B cell (primary cell): ENCODE results near the gene KIF17. TPM values are rescaled to one million over a fixed set of nuclear protein-coding genes. Genes with fewer than 3 reads are reported as not detected.
A peak's percentile ranks its signal among the peaks of the same experiment; 100 is the strongest.

Experiments used
- ATAC-seq: fragments of 200-7000 bp; cut with Tn5 transposase; one replicate; pipeline ENCODE4 v1.10.0; 2021; ENCODE audit warnings: low read depth, mild to moderate bottlenecking, moderate number of reproducible peaks, moderate library complexity
- CTCF ChIA-PET: fragments of 350-600 bp; sonication (Branson Sonifier 250); formaldehyde crosslinking; loops from one replicate; lab custom pipeline; 2021; ENCODE audit warnings: antibody characterized with exemption, inconsistent platforms; lab: Charles Lee
- POLR2A ChIA-PET: fragments of 350-600 bp; sonication (Branson Sonifier 250); formaldehyde crosslinking; loops from one replicate; lab custom pipeline; 2021; ENCODE audit warnings: antibody characterized with exemption; lab: Charles Lee
- DNase-seq: peaks from one replicate; pipeline ENCODE4 v3.0.0; 2013
- H2AFZ ChIP-seq: 2 replicates; pipeline ENCODE4 v1.6.1; 2012; ENCODE audit warnings: mild to moderate bottlenecking, low read depth, low read length; ENCODE audit not compliant: insufficient read depth, poor library complexity, severe bottlenecking
- H3K27ac ChIP-seq, 2 donors: 1 replicate in 1 of 2; 2 replicates in 1 of 2; pipeline ENCODE4 v1.5.1; 2012 to 2013; ENCODE audit warnings: low read length in 2 of 2, mild to moderate bottlenecking in 2 of 2, moderate library complexity in 1 of 2
- H3K27me3 ChIP-seq, 4 experiments: fragments of 200-600 bp in 1 of 4; sonication (generic) in 1 of 4; replicated peaks in 1 of 4; 1 replicate in 2 of 4; 2 replicates in 2 of 4; pipeline versions ENCODE4 v1.6.1 to v1.7.0; 2013 to 2016; ENCODE audit warnings: low read length in 3 of 4, mild to moderate bottlenecking in 2 of 4, mixed read lengths in 1 of 4, moderate library complexity in 1 of 4; ENCODE audit not compliant: insufficient read depth in 4 of 4, control insufficient read depth in 3 of 4; ENCODE audit errors: control extremely low read depth in 1 of 4
- H3K36me3 ChIP-seq, 2 experiments: replicated peaks in 1 of 2; 1 replicate in 1 of 2; 2 replicates in 1 of 2; pipeline versions ENCODE4 v1.6.1 to v1.7.1; 2013; ENCODE audit warnings: low read length in 1 of 2; ENCODE audit not compliant: insufficient read depth in 2 of 2, control insufficient read depth in 1 of 2; ENCODE audit errors: control extremely low read depth in 1 of 2, extremely low read depth in 1 of 2
- H3K4me1 ChIP-seq, 2 donors: fragments of 200-600 bp in 1 of 2; sonication (generic) in 1 of 2; 1 replicate in 1 of 2; 2 replicates in 1 of 2; pipeline versions ENCODE4 v1.5.1 to v1.6.1; 2013 to 2017; ENCODE audit warnings: low read length in 2 of 2; ENCODE audit not compliant: control insufficient read depth in 2 of 2, insufficient read depth in 2 of 2
- H3K4me2 ChIP-seq: replicated peaks from 2 replicates; pipeline ENCODE3; 2012; ENCODE audit warnings: mild to moderate bottlenecking, low read depth, low read length; ENCODE audit not compliant: poor library complexity, severe bottlenecking
- H3K4me3 ChIP-seq, 5 experiments: fragments of 200-600 bp in 1 of 5; sonication (generic) in 1 of 5; 1 replicate in 3 of 5; 2 replicates in 2 of 5; pipeline versions ENCODE4 v1.5.1 to v1.7.0; 2011 to 2016; ENCODE audit warnings: low read length in 4 of 5, mild to moderate bottlenecking in 4 of 5, low read depth in 2 of 5, control low read depth in 1 of 5, moderate library complexity in 1 of 5; ENCODE audit not compliant: insufficient read depth in 1 of 5; ENCODE audit errors: control extremely low read depth in 1 of 5, extremely low read depth in 1 of 5
- H3K79me2 ChIP-seq: fragments of 200-600 bp; sonication (generic); one replicate; pipeline ENCODE4 v1.6.0; 2016; ENCODE audit warnings: low read length; ENCODE audit not compliant: control insufficient read depth, insufficient read depth
- H3K9ac ChIP-seq: fragments of 200-600 bp; sonication (generic); 2 replicates; pipeline ENCODE4 v1.6.1; 2017; ENCODE audit warnings: mild to moderate bottlenecking, low read length, moderate library complexity
- H3K9me3 ChIP-seq, 3 donors: one replicate each; pipeline versions ENCODE4 v1.6.1 to v1.7.1; 2013; ENCODE audit warnings: low read length in 2 of 3; ENCODE audit not compliant: control insufficient read depth in 2 of 3, insufficient read depth in 1 of 3; ENCODE audit errors: control extremely low read depth in 1 of 3
- H4K20me1 ChIP-seq: 2 replicates; pipeline ENCODE4 v1.6.0; 2012; ENCODE audit warnings: mild to moderate bottlenecking, low read length; ENCODE audit not compliant: insufficient read depth, control insufficient read depth, poor library complexity, severe bottlenecking
- H3K27ac Mint-ChIP-seq: one replicate; pipeline ENCODE4 v1.8.0; 2021; ENCODE audit warnings: mixed read lengths
- H3K27me3 Mint-ChIP-seq: one replicate; pipeline ENCODE4 v1.8.0; 2021; ENCODE audit warnings: mixed read lengths
- H3K4me1 Mint-ChIP-seq: one replicate; pipeline ENCODE4 v1.8.0; 2021; ENCODE audit warnings: mixed read lengths
- H3K4me3 Mint-ChIP-seq: one replicate; pipeline ENCODE4 v1.8.0; 2021; ENCODE audit warnings: mixed read lengths
- H3K9me3 Mint-ChIP-seq: one replicate; pipeline ENCODE4 v1.8.0; 2022; ENCODE audit warnings: mixed read lengths; ENCODE audit not compliant: insufficient read depth
- EZH2 ChIP-seq: IDR thresholded peaks from 2 replicates; pipeline ENCODE4 v1.6.1; 2012; ENCODE audit warnings: borderline replicate concordance, low read depth, mild to moderate bottlenecking, moderate library complexity, low read length; ENCODE audit not compliant: insufficient read depth, poor library complexity, severe bottlenecking
- WGBS: methylation state at CpG from one replicate; pipeline ENCODE4 v1.1.5; 2013; ENCODE audit warnings: missing lambda C conversion rate; ENCODE audit not compliant: insufficient coverage; 5-methylcytosine and 5-hydroxymethylcytosine counted together
- intact Hi-C: fragments of 100-400 bp; cut with micrococcal nuclease; formaldehyde crosslinking; loops from one replicate; pipeline ENCODE4 v1.10.0; 2022
- polyA plus RNA-seq: library from polyadenylated mRNA; depleted of rRNA; stranded (reverse); fragments of >200 nt; gene quantifications from 2 replicates; pipeline ENCODE4 v1.2.3, GENCODE V29; 2012
- total RNA-seq, 2 donors: library from RNA; stranded (reverse); fragments of 120-200 nt in 1 of 2; gene quantifications; 1 replicate in 1 of 2; 2 replicates in 1 of 2; pipeline versions ENCODE4 v1.2.3 to v1.2.4, GENCODE V29; 2013 to 2022
- TF ChIP-seq, protein P1 (sequence below): fragments of 200-600 bp; IDR thresholded peaks from one replicate; pipeline ENCODE4 v1.8.0; 2022; ENCODE audit warnings: antibody characterized with exemption, mild to moderate bottlenecking

KIF17 gene
- total and polyA plus RNA-seq, 2 donors (not counting 1 experiment from before 2014, with no cell fraction given) = not detected

DNA sequence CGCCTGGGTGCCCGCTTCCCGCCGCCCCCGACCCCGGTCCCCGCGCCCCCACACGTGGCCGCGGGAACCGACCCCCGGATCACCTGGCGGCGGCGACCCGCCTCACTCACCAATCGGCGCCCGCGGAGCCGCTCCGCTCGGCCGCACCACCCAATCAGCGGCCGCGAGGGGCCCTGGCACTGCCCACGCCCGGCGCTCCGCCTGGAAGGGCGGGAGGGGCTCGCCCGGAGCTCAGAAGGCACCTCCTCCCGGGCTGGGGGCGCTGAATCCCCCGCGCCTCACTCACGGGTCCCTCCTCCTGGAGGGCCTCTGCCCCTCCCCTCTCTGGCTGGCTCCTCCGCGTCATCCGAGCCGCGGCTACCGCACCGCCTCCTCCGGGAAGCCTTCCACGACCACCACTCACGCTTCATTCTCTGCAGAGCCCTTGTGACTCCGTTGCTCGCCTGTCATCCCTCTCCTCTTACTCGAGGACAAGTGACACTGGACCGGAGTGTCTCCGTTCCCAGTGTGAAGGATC lies 14.3 kb upstream of the KIF17 start:
- Histone ChIP-seq H3K9me3 (peaks cover 0 to 4% (median 0%) of the 10 kb centered on the region in 3 donors), H3K36me3 (no peaks in the 10 kb centered on the region), H3K4me3 (peak overlapping the region; percentile 22 to 70 (median 60)), H3K27ac (no peak overlapping the region), H3K4me1 (peaks cover 27 to 30% of the 10 kb centered on the region in 2 donors), H3K4me2 (peak overlapping the region; percentile 100), H3K9ac (peak overlapping the region; percentile 79), H4K20me1 (no peaks in the 10 kb centered on the region), H2AFZ (peak overlapping the region; percentile 55), H3K27me3 (peaks cover 0 to 35% (median 13%) of the 10 kb centered on the region in 4 experiments), H3K79me2 (no peaks in the 10 kb centered on the region)
- no peaks in the 10 kb centered on the region for H3K9me3 Mint-ChIP-seq
- intact Hi-C loops = loop anchor here (1.0 to 2.0 kb wide), 2 partner anchors 55 to 71 kb away; partner anchors contain the start of genes DDOST and HP1BP3
- peak; percentile 64 for DNase-seq
- ATAC-seq = peak; percentile 67
- WGBS = 1% methylated on average over 54 of the region's 55 CpGs
- TF ChIP-seq EZH2 = no peak
- TF ChIP-seq, protein P1, sequence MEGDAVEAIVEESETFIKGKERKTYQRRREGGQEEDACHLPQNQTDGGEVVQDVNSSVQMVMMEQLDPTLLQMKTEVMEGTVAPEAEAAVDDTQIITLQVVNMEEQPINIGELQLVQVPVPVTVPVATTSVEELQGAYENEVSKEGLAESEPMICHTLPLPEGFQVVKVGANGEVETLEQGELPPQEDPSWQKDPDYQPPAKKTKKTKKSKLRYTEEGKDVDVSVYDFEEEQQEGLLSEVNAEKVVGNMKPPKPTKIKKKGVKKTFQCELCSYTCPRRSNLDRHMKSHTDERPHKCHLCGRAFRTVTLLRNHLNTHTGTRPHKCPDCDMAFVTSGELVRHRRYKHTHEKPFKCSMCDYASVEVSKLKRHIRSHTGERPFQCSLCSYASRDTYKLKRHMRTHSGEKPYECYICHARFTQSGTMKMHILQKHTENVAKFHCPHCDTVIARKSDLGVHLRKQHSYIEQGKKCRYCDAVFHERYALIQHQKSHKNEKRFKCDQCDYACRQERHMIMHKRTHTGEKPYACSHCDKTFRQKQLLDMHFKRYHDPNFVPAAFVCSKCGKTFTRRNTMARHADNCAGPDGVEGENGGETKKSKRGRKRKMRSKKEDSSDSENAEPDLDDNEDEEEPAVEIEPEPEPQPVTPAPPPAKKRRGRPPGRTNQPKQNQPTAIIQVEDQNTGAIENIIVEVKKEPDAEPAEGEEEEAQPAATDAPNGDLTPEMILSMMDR = no peak
- POLR2A ChIA-PET = interaction anchor here (1.6 kb wide), 1 partner anchor 55 kb away, joined by 5 read pairs; the partner anchor contains the start of gene HP1BP3
- peaks cover 13% of the 10 kb centered on the region for H3K27me3 Mint-ChIP-seq
- H3K4me1 Mint-ChIP-seq = peaks cover 19% of the 10 kb centered on the region
- no peak overlapping the region for H3K27ac Mint-ChIP-seq
- CTCF ChIA-PET = interaction anchor here (2.0 kb wide), 1 partner anchor 35 kb away, joined by 8 read pairs; no protein-coding TSS in a partner anchor
- peak overlapping the region; percentile 94 for H3K4me3 Mint-ChIP-seq
